ENCODE results near the gene MAFG.

The MAFG gene

GRCh38 chr17:81914103-81914850 is 13.3 kb downstream of the MAFG start:
- H3K27ac ChIP-seq, result no peak overlapping the region
- TF ChIP-seq, protein P1, sequence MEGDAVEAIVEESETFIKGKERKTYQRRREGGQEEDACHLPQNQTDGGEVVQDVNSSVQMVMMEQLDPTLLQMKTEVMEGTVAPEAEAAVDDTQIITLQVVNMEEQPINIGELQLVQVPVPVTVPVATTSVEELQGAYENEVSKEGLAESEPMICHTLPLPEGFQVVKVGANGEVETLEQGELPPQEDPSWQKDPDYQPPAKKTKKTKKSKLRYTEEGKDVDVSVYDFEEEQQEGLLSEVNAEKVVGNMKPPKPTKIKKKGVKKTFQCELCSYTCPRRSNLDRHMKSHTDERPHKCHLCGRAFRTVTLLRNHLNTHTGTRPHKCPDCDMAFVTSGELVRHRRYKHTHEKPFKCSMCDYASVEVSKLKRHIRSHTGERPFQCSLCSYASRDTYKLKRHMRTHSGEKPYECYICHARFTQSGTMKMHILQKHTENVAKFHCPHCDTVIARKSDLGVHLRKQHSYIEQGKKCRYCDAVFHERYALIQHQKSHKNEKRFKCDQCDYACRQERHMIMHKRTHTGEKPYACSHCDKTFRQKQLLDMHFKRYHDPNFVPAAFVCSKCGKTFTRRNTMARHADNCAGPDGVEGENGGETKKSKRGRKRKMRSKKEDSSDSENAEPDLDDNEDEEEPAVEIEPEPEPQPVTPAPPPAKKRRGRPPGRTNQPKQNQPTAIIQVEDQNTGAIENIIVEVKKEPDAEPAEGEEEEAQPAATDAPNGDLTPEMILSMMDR (conservative IDR thresholded peaks at IDR 0.05), result no peak

DNA sequence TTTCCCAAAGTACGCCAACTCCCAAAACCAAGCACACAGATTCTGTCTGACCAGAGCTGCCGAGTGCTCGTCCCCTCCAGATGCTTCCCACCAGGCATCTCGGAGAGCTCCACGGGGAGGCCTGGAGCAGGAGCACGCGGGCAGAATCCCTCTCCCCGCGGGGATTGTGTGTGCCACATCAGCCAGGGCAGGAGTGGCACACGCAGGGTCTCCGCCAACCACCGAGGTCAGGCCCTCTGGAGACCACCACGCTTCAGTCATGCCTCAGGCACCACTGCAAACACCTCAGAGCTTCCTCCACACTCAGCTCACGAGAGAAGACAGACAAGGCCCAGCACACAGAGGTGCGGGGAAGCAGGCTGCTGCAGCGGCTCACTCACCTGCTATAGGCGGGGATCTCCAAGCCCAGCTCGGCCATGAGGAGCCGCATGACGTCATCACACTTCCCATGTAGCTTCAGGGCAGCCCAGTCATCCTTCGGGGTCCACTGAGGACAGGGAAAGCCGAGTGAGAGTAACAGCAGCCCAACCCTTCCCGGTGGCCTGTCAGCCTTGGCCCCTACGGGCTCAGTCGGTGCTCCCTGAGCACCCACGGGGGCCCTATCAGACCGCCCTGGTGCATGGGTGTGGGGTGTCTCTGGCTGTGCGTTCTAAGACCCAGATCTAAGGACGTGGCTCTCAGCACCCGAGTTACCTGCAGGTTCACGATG is 14.0 kb downstream of the MAFG start:
- no peak overlapping the region for H3K27ac ChIP-seq
- TF ChIP-seq, protein P1 (conservative IDR thresholded peaks at IDR 0.05), result no peak

GRCh38 chr17:81912441-81913309 is 14.9 kb downstream of the MAFG start:
- TF ChIP-seq, protein P1 (conservative IDR thresholded peaks at IDR 0.05), result no peak
- peak overlapping the region; percentile 64 for H3K27ac ChIP-seq

DNA sequence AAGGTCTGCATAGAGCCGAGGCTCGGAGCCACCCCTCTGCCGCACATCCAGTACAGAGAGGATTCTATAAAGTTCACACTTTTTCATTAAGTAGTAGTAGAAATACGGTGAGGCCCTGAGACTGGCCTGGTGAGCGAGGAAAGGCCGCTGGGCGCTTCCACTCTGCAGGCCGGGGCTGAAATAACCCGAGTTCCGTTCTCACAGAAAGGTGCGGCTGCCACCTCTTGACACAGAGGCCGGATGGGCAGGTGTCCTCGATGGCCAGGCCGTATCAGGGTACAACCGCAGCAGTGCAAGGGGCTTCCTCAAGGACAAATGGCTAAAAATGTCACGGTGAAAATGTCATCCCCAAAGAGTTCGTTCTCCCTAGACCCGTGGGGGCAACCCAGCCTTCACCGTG is 15.6 kb downstream of the MAFG start:
- TF ChIP-seq, protein P1 (conservative IDR thresholded peaks at IDR 0.05), result 0 out of 2 replicates have a peak, but pooled peaks have one; percentile 7
- peak overlapping the region; percentile 64 for H3K27ac ChIP-seq

DNA sequence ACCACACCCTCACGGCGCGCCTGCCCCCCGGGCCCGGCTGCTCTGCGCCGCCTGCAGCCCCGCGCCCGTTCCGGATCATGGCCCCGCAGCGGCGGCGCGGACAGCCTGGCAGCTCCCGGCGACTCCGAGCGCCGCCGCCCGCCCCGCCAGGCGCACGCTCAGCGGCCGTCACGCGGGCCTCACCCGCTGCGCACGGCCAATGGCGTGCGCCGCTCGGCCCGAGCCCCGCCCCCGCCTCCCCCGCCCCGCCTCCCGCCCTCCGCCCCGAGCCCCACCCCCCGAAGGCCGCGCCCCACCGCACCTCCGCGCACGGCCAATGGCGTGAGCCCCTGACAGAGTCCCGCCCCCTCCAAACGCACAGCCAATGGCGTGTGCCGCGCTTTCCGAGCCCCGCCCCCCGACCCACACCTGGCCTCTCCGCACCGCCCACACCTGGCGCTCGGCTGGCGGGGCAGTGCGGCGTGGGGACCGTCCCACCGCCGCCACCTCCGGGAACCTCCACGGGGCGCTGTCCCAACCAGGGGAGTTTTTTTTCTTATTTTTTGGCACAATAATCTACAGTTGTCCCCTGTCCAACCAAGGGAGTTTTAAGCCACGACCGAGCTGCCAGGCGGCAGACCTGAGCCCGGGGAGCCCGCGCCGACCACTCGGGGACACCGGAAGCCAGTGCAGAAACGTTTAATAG is 16.1 kb downstream of the MAFG start, which contains the start of gene PCYT2:
Gene PCYT2, minus strand, starts transcription at position 123 of the 685 bp plus-strand sequence. Its CDS starts 44 bp downstream, at position 79.
- peak within 1 kb of the TSS; percentile 86 for H3K27ac ChIP-seq
- TF ChIP-seq, protein P1 (conservative IDR thresholded peaks at IDR 0.05), result peak; percentile 67

DNA sequence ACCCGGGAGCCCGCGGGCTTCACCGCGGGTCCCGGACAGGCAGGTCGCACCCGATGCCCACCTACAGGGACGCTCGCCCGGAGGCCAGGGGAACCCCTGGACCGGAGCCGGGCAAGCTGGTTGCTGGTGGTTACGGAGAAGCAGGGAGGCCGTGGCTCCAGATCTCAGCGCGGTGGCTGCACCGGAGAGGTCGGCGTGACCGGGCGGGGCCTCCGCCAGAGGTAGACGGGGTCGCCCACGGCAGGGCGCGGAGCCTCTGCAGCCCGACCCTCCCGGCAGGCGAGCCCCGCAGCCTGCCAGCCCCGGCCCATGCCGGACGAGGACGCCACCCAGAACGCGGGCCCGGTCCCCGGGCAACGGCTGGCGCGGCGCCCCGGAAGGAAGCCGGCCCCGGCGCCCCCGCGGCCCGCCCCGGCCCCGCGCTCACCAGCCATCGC is 16.7 kb downstream of the MAFG start:
- TF ChIP-seq, protein P1 (conservative IDR thresholded peaks at IDR 0.05), result no peak

More for the DNA sequence above, 16.7 kb downstream of the MAFG start:
- peak overlapping the region; percentile 86 for H3K27ac ChIP-seq

All from VCaP (cell line).